H7 (cell line): ENCODE data around the gene SFI1. TPM values are rescaled to one million over a fixed set of nuclear protein-coding genes. Genes with fewer than 3 reads are reported as not detected.
"Not testable (repeated sequence)": the region's sequence is repeated elsewhere in the genome, so short reads cannot be mapped to it uniquely, and the experiment has no call there.

Source experiments
- DNase-seq: peaks from one replicate; pipeline ENCODE4 v3.0.0; 2012
- H3K27me3 ChIP-seq: 2 replicates; pipeline ENCODE4 v1.6.0; 2011; ENCODE audit warnings: mild to moderate bottlenecking, low read length; ENCODE audit not compliant: control insufficient read depth, insufficient read depth
- H3K36me3 ChIP-seq: replicated peaks from 2 replicates; pipeline ENCODE4 v1.5.1; 2011; ENCODE audit warnings: low read length; ENCODE audit not compliant: control insufficient read depth, insufficient read depth
- H3K4me3 ChIP-seq: 2 replicates; pipeline ENCODE4 v1.5.1; 2011; ENCODE audit warnings: low read depth, mild to moderate bottlenecking, control low read depth, low read length, moderate library complexity; ENCODE audit not compliant: insufficient read depth
- total RNA-seq: library from RNA; depleted of rRNA; stranded (reverse); fragments of >200 nt; shearing (Covaris generic); gene quantifications from 2 replicates; pipeline ENCODE4 v1.2.3, GENCODE V29; 2014; rRNA removed

SFI1 gene, protein sequence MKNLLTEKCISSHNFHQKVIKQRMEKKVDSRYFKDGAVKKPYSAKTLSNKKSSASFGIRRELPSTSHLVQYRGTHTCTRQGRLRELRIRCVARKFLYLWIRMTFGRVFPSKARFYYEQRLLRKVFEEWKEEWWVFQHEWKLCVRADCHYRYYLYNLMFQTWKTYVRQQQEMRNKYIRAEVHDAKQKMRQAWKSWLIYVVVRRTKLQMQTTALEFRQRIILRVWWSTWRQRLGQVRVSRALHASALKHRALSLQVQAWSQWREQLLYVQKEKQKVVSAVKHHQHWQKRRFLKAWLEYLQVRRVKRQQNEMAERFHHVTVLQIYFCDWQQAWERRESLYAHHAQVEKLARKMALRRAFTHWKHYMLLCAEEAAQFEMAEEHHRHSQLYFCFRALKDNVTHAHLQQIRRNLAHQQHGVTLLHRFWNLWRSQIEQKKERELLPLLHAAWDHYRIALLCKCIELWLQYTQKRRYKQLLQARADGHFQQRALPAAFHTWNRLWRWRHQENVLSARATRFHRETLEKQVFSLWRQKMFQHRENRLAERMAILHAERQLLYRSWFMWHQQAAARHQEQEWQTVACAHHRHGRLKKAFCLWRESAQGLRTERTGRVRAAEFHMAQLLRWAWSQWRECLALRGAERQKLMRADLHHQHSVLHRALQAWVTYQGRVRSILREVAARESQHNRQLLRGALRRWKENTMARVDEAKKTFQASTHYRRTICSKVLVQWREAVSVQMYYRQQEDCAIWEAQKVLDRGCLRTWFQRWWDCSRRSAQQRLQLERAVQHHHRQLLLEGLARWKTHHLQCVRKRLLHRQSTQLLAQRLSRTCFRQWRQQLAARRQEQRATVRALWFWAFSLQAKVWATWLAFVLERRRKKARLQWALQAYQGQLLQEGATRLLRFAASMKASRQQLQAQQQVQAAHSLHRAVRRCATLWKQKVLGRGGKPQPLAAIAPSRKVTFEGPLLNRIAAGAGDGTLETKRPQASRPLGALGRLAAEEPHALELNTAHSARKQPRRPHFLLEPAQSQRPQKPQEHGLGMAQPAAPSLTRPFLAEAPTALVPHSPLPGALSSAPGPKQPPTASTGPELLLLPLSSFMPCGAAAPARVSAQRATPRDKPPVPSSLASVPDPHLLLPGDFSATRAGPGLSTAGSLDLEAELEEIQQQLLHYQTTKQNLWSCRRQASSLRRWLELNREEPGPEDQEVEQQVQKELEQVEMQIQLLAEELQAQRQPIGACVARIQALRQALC
- 8.5 and 18.2 TPM in 2 replicates for total RNA-seq

DNA sequence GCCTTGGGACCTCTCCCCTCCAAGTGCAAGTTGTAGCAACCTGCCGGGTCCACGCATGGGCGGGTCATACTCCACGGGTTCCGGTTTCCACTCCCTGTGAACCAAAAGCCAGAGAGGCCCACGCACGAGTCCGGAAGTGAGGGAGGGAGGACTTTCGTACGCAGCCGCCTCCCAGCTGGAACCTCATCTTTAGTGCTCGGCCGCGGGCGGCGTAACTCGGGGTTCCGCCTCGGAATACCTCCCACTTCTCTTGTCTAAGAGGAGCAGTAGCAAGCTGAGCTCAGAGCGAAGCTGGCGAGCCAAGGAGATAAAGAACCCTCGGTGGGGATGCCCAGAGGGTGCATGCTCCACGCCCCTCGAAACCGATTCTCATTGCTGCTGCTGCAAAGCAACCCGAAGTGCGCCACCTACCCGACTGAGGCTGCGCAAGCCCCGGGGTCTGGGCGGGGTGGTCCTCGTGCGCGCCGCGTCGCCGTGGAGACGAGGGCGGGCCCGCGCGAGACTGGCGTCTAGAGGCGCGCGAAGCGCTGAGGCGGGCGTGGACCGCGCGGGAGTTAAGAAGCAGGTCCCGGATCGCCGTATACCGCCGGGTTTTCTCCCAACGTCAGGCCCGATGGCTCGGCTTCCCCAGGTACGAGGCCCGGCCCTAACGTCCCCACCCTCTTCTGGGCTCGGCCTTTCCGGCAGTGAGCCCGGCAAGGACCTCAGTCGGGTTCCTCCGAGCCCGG lies at the start of gene SFI1:
SFI1 (plus strand) TSS at position 530 of the 728 bp plus-strand sequence. CDS start 11,749 bp downstream, outside the sequence.
- H3K4me3 ChIP-seq: peak within 1 kb of the TSS; percentile 85
- DNase-seq: peak; percentile 95
- H3K27me3 ChIP-seq: peaks cover 7% of the 10 kb centered on the region; the same call in 1 of the 2 replicates
- no peaks in the 10 kb centered on the region for H3K36me3 ChIP-seq

DNA sequence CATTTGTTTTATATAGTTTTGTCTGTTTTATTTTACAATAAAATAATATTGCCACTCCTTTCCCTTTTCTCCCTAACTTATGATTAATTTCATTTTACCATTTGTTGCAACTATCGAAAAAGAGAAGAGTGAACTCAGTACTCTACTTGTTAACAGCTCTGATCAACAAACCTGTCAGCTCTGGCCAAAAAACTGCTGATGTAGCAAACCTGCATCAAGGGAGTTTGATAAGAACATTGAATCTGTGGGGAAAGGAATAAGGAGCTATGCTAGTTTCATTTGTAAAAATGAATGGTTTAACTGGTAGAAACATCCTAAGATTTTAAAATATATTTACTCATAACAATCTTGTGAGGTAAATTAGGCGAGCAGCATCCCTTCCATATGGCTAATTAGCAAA lies 49.6 kb upstream of the SFI1 start:
- H3K27me3 ChIP-seq: no peaks in the 10 kb centered on the region
- peaks cover 12% of the 10 kb centered on the region for H3K36me3 ChIP-seq
- DNase-seq: no peak

GRCh38 chr22:31447337-31447736 lies 49.0 kb upstream of the SFI1 start:
- DNase-seq: no peak
- H3K36me3 ChIP-seq: peaks cover 8% of the 10 kb centered on the region
- no peaks in the 10 kb centered on the region for H3K27me3 ChIP-seq
- no peak overlapping the region for H3K4me3 ChIP-seq

More for the DNA sequence above, 49.6 kb upstream of the SFI1 start:
- no peak overlapping the region for H3K4me3 ChIP-seq

GRCh38 chr22:31448382-31448781 lies 48.0 kb upstream of the SFI1 start:
- DNase-seq: no peak
- peaks cover 3% of the 10 kb centered on the region for H3K36me3 ChIP-seq
- H3K27me3 ChIP-seq: no peaks in the 10 kb centered on the region
- H3K4me3 ChIP-seq: no peak overlapping the region

DNA sequence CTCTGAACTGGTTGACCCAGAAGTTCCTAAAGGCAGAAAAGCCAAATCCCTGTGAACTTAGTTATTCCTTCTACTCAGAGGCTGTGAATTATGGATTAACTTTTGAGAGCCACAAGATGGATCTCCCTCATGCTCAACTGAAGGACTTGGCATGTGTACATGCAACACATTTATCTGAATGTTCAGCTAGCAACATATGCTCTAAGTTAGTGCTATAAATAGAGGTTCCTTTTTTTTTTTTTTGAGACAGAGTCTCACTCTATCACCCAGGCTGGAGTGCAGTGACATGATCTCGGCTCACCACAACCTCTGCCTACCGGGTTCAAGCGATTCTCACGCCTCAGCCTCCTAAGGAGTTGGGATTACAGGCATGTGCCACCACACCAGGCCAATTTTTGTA lies 46.8 kb upstream of the SFI1 start:
- peaks cover 5% of the 10 kb centered on the region for H3K36me3 ChIP-seq
- no peak overlapping the region for H3K4me3 ChIP-seq
- DNase-seq: no peak
- H3K27me3 ChIP-seq: no peaks in the 10 kb centered on the region

DNA sequence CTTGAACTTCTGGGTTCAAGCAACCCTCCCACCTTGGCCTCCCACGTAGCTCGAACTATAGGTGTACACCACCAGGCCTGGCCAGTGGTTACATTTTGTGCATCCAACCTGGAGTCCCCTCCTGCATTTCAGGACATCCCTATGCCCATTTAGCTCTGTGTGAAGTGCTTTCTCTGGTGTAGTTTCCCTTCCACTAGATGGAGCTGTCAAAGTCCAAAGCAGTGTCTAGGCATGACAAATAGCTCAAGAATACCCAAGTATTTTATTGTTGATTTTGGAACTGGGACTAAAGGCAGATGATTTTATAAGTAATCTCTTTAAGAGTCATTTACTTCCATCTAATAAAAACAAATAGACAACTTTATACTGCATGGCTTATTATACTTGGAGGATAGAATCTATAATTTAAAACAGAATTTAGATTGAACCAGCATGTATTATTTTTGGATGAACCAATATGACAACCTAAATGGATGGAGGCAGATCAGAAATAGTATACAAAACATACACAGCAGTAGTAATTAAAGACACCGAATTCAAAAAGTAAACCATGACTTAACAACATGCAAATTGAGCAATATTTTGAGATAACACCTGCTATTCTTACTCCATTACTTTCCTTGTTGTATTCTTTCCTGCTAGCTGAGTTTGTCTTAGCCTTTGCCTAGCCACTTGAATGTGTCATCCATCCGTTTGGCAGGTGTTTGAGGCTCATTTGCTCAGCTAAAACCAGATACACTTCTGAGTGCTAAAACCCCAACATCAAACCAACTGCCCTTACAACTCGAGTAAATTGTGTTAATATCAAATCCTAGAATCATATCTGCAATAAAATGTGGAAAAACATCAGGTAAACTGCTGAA lies 44.4 kb upstream of the SFI1 start:
- Histone ChIP-seq H3K36me3 (peaks cover 9% of the 10 kb centered on the region), H3K4me3 (no peak overlapping the region), H3K27me3 (no peaks in the 10 kb centered on the region)
- peak; percentile 59 for DNase-seq

DNA sequence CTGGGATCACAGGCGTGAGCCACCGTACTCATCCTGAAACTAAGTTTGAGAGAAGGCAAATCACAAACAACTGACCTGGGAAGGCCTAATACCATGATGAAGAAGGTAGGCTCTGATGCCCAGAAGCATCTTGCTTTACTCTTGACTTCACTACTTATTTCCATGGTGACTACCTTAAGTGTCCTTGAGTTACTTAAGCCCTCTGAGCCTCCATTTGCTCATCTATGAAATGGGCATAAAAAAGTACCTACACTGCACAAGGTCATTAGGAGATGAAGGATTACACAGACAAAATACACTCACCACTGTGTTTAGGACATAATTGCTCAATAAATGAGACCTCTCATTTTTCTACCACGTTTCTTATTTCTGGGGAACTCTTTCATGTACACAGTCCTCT lies 34.6 kb upstream of the SFI1 start:
- DNase-seq: no peak
- Histone ChIP-seq H3K27me3 (no peaks in the 10 kb centered on the region), H3K4me3 (no peak overlapping the region), H3K36me3 (peaks cover 9% of the 10 kb centered on the region)

- Histone ChIP-seq H3K36me3 (peaks cover 12% of the 10 kb centered on the region), H3K4me3 (no peak overlapping the region), H3K27me3 (no peaks in the 10 kb centered on the region)
- DNase-seq: no peak
These were observed 31.0 kb upstream of the SFI1 start for GRCh38 chr22:31465307-31465706.

DNA sequence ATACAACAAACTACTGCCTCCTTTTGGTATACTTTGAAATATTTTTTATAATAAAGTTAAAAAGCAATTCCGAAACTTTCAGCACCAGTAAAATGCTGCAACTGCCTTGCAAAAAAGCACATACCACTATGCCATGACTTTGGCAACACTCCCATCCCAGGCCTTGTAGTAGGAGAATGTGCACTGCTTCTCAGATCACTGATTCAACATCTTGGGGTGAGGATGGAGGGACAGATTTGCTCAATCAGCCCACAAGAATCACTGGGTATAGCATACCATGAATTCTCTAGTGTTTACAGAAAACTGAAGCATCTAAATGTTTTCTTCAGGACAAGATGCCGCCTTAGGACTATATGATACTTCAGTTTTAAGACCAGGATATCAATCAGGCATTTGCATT lies 21.6 kb upstream of the SFI1 start:
- Histone ChIP-seq H3K36me3 (peaks cover 3% of the 10 kb centered on the region), H3K4me3 (no peak overlapping the region), H3K27me3 (no peaks in the 10 kb centered on the region)
- no peak for DNase-seq

DNA sequence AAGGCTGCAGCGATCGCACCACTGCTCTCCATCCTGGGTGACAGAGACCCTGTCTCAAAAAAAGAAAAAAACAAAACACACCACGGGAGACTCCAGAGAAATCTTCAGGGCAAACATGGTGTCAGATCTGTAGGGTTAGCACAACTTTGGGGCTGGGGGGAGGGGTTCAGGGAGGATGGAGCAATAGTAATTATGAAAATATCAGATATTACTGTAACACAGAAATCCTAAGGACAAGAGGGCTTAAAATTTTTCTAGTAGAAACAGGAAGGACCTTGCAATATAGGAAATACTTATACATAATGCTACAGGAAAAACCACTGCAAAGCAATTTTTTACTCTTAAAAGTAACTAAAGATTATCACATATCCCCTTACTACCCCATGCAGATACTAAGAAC lies 20.5 kb upstream of the SFI1 start:
- Histone ChIP-seq H3K27me3 (no peaks in the 10 kb centered on the region), H3K36me3 (peaks cover 3% of the 10 kb centered on the region), H3K4me3 (no peak overlapping the region)
- DNase-seq: no peak

- no peak for DNase-seq
- H3K36me3 ChIP-seq: peaks cover 5% of the 10 kb centered on the region
These were observed 19.0 kb upstream of the SFI1 start for GRCh38 chr22:31477329-31477728.

DNA sequence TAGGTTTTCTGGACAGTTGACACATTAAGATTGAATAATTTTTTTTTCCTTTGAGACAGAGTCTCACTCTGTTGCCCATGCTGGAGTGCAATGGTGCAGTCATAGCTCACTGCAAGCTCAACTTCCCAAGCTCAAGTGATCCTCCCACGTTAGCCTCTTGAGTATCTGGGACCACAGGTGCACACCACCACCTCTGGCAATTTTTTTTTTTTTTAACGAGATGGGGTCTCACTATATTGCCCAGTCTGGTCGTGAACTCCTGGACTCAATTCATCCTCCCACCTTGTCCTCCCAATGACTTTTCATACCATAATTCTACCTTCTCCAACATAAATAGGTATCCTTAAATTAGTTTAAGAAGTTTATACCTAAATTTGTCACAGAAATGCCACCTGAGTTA lies 15.2 kb upstream of the SFI1 start:
- Histone ChIP-seq H3K4me3 (no peak overlapping the region), H3K36me3 (peaks cover 5% of the 10 kb centered on the region), H3K27me3 (no peaks in the 10 kb centered on the region)
- DNase-seq: no peak

More at GRCh38 chr22:31477329-31477728, 19.0 kb upstream of the SFI1 start:
- H3K27me3 ChIP-seq: no peaks in the 10 kb centered on the region
- H3K4me3 ChIP-seq: no peak overlapping the region

GRCh38 chr22:31482470-31482869 lies 13.9 kb upstream of the SFI1 start:
- not testable (repeated sequence) for H3K4me3 ChIP-seq, H3K36me3 ChIP-seq, H3K27me3 ChIP-seq, DNase-seq
